ENCODE measurements around the gene LAD1.

Gene LAD1

DNA sequence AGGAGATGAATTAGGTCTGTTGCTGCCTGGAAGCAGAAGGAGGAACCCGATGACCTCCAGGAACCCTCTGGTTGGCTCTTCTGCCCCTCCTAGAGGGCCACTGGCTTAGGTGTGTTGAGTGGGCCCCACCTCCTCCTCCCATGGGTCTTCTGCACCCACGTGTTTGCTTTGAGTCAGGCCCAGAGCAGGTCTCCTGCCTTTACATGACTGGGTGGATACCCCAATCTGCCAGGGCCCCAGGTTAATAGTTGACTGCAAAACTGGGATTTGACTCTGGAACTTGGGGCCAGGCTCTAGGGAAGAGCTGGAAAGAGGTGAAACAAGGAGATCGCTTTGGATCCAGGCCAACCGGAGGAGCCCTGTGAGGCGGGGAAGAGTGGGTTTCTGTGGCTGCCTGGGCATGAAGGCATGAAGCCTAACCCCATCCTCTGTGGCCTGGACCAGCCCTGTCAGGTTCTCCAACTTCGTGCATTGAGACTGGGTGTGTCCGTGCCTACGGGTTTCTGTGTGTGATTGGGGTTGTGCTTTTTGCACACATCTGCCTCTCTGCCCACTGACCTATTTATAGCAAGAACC, 7.8 kb upstream of the LAD1 start:
- no peak for DNase-seq (ENCODE audit: insufficient read length, low spot score)
- no peak for FAIRE-seq
- no peak for TF ChIP-seq POLR2A (IDR thresholded peaks at IDR 0.05; ENCODE audit: low read depth, low read length)

DNA sequence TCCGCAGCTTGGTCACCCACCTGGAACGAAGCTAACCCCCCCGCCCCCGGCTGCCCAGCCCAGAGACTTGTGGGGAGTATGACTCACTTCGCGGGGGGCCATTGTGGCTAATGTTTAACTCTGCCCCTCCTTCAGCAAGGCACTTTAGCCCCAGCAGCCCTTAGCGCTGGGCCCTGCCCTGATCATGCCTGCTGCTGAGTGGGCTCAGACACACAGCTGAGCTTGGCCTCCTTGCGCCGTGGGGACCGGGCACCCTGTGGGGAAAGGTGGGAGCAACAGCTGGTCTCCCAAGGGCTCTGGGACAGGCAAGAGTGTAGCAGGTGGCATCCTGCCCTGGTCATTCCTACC, 6.3 kb upstream of the LAD1 start:
- no peak for DNase-seq (ENCODE audit: insufficient read length, low spot score)
- FAIRE-seq = no peak
- no peak for TF ChIP-seq POLR2A (IDR thresholded peaks at IDR 0.05; ENCODE audit: low read depth, low read length)

DNA sequence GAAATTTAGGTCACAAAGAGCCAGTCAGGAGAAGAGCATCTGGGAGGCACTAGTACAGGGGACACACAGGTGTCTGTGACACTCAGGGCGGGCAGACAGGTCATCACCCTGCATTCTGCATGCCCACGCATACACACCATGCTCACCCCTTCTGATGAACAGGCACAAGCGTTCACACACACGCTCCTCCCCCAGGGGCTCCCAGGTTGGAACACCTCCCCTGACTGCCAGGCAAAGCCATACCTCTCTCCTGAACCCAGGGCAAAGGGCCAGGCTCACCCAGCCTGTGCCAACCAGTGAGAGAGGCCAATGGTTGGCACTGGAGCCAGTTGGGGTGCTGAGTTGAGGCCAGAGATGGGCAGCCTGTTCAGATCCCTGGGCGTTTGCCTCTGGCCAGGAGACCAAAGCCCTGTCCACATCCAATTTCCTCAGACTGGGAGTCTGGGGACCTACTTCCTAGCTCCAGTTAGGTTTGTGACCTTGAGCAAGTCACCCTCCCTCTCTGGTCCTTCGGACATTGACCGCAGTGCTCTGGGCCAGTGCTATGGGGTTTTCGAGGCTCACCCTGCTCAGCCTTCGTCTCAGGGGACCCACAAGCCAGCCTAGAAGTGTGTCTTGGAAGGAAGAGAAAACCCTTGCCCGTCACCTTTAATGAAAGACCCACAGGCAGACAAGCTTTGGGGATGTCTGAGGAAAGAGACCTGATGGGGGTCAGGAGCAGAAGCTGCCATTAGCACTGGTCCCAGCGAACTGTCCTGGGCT, 5.8 kb upstream of the LAD1 start:
- no peak for FAIRE-seq
- no peak for TF ChIP-seq POLR2A (IDR thresholded peaks at IDR 0.05; ENCODE audit: low read depth, low read length)
- DNase-seq (ENCODE audit: insufficient read length, low spot score) = no peak

DNA sequence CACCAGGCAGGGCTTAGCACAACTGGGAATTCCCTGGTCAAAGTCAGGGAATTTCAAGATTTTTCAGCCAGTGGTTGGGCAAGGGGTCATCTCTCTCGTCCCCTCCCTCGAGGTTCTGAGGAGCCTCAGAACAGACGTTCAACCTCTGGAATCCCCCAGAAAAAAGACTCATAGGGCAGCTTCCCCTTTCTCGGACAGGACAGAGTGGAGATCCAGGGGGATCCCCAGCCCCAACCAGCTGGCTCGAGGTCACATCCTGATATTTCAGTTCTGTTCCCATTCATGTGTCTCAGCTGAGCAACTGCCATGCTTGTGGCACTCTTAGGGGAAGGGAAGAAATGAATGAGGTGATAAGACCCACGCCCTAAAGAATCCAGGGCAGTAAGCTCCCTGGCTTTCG, 4.9 kb upstream of the LAD1 start:
- DNase-seq (ENCODE audit: insufficient read length, low spot score) (no peak), FAIRE-seq (no peak)

DNA sequence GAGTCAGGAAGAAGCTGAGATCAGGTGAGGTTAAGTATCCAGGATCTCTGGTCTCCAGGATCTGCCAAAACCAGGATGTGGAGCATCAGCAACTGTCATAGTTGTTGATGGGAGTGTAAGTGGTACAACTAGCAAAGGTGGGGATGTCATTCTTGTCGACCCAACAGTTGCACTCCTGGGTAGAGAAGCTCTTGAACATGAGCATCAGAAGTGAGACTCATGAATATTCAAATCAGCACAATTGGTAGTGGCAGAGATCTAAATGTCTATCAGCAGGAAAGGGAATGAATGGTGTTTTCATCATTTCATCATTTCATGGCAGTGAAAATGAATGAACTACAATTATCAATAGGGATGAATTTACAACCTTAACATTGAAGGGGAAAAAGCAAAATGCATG, 4.2 kb upstream of the LAD1 start:
- FAIRE-seq (no peak), DNase-seq (ENCODE audit: insufficient read length, low spot score) (no peak)
- TF ChIP-seq POLR2A (IDR thresholded peaks at IDR 0.05; ENCODE audit: low read depth, low read length) = no peak

More for the DNA sequence above, 4.9 kb upstream of the LAD1 start:
- TF ChIP-seq POLR2A (IDR thresholded peaks at IDR 0.05; ENCODE audit: low read depth, low read length) = no peak

DNA sequence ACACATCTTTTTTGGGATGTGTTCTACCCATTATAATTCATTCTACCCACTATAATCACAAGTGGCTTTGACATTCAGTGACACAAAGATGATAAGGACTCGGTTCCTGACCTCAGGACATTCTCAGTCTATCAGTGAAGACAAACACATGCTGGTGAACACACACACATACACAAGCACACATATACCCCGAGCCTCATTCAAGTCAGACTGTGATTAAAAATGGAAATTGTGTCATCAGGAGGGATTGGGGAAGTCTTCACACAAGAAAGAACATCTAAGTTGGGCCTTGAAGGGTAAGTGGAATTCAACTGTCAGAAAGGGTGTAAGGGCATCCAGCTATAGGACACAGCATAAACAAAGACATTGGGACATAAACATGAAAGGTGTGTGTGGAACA, 2.6 kb upstream of the LAD1 start:
- FAIRE-seq (no peak), DNase-seq (ENCODE audit: insufficient read length, low spot score) (no peak)
- no peak for TF ChIP-seq POLR2A (IDR thresholded peaks at IDR 0.05; ENCODE audit: low read depth, low read length)

DNA sequence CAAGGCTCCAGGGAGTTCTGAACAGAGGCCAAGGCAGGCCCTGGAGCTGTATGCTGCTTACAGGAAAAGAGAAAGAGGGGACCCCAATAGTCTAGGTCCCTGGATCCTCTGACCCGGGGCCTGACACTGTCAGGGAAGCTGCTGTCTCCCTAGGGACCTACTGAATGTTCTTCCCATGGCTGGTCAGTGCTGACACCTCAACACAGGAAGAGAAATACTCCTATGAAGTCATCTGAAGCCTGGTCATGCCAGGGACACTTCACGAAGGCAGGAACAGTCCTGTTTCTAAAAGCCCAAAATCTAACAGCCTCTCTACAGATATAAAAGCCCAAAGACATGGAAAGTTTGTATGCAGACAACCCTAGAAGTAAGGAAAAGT, 1.7 kb upstream of the LAD1 start:
- DNase-seq (ENCODE audit: insufficient read length, low spot score) (no peak), FAIRE-seq (no peak)
- TF ChIP-seq POLR2A (IDR thresholded peaks at IDR 0.05; ENCODE audit: low read depth, low read length) = no peak

DNA sequence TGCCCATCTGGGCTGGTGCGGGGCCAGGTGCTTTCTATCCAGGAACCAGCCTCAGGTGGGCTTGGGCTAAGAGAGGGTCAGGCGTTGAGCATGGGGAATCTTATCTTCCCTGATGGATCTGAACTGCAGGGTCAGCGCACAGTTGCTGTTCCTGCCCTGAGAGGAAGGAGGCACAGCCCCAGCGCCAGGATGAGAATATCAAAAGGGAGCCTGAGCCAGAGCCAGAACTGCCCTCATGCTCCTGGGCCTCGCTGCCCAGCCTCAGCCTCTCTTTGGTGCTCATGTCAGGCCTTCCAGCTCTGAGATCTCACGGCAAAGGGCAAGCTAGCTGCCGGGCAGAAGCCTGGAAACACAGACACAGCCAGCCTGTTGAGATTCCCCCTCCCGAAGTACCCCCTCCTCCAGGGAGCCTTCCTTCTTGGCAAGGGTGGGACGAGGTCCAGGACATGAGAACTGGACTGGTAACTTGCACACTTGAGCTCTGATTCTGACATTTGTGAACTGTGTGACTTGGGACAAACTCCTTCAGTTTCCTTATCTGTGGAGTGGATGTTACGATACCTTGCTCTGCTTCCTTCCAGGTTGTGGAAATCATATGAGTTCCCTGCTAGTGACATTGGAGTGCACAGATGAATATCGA, 1.2 kb upstream of the LAD1 start:
- TF ChIP-seq POLR2A (IDR thresholded peaks at IDR 0.05; ENCODE audit: low read depth, low read length) = no peak

DNA sequence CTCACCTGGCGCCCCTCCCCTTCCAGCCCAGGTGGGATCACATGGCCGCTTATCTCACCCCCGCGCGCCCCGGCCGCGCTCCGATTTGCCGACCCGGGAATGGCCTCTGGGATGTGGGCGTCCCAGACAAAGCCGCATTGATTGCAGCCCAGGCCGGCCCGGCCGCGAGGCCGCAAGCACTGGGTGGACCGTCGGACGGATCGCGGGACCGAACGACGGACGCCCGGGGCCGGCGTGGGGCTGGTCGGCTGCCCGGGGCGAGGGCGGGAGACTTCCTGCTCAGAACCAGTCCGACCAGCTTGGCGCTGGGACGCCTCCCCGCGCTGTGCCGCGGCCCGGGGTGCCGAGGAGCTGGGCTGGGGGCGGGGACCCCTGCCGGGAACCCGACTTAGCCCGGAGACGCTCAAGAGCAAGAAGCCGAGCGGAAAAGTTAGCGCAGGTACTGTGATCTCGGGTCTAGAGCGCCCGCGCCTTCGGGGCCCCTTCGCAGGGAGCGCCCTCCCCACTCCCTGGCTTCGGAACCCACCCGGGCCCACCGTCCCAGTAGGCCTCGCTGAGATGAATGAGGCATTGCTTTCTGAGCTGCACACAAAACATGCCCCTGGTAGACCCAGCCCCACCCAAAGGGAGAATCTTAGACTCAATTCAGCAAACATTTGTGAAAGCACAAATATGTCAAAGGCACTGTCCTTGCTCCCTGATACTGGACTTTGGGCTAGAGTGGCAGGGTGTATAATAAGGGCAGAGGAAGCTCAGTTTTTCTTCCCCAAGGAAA, 415 bp upstream of the LAD1 start:
- no peak for TF ChIP-seq POLR2A (IDR thresholded peaks at IDR 0.05; ENCODE audit: low read depth, low read length)
- no peak for DNase-seq (ENCODE audit: insufficient read length, low spot score)
- no peak for FAIRE-seq

More for the DNA sequence above, 1.2 kb upstream of the LAD1 start:
- FAIRE-seq = no peak
- no peak for DNase-seq (ENCODE audit: insufficient read length, low spot score)

DNA sequence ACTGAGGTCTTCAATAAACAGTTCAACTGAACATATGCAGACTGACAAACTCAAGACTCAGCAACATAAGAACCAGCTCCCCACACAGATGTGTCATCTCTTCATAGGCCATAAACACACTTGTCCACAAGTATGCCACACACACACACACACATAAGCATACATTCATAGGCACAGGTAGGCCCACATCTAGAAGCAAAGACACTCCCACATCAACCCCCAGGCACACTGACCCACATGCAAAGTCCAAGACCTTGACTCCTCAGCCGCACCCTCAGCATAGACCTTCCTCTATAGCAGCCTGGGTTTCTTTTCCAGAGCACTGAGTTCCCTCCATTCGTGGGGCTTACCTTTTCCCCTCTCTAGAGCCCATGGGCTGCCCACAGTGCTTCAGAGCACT, 1.4 kb downstream of the LAD1 start:
- no peak for TF ChIP-seq POLR2A (IDR thresholded peaks at IDR 0.05; ENCODE audit: low read depth, low read length)
- FAIRE-seq (no peak), DNase-seq (ENCODE audit: insufficient read length, low spot score) (no peak)

DNA sequence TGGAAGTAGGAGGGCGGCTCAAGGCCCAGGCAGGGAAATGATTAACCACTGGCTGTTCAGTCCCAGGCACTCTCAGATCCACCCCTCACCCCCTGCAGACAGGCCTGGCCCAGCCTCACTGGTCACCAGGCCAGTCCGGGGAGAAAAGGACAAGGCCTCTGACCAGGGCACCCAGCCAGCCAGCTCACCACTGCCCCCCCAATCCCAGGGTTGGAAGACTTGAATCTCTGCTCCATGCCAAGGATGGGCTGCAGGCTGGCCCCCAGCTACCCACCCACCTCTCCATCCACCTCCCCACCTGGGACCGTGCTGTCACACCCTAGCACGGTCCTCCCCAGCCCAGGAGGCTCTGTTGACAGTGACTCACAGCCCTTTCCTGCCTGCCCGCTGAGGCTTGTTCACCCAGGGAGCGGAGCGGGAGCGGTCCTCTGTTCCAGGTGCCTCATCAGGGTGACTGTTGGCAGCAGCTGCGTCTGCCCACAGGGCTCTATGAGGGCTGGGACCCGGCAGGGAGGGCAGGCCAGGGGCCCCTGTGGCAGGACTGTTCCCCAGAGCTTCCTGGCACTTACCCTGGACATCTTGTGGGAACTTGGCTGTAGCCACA, 2.2 kb downstream of the LAD1 start:
- TF ChIP-seq POLR2A (IDR thresholded peaks at IDR 0.05; ENCODE audit: low read depth, low read length) = no peak
- DNase-seq (ENCODE audit: insufficient read length, low spot score) (peak; percentile 60), FAIRE-seq (no peak)

DNA sequence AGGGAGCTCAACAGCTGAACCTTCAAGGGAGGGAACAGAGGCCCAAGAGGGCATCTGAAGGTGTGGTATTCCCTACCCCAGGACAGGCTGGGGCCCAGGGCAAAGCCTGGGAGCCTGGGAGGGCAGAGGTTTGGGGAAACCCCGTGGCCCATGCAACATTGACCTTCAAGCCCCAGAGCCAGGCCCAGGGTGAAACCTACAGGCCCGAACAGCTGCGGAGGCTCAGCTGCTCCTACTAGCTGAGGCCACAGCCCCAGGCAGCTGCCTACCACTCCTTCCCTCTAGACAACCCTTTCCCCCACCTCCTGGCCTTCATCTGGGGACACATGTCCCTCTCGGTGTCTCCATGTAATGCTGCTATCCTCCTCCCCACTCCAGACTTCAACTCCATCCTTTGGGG, 3.2 kb downstream of the LAD1 start:
- no peak for FAIRE-seq

DNA sequence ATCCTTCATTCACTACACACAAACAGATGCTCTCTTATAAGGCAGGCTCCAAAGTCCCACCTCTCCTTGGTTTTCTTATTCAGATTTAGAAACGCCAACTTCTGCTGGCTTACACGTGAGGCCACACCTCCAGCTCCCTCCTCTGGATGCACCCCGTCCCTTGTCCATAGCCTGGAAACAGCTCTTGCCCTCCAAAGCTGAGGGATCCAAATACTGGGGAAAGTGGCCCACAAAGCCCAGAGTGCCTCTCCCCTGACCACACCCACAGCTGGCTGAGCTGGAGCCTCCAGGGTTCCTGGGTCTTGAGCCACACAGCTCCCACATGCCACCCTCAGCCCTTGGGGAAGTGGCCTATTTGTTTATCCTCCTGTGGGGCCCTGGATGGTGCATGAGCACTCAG, 4.5 kb downstream of the LAD1 start:
- DNase-seq (ENCODE audit: insufficient read length, low spot score) = no peak
- no peak for FAIRE-seq
- no peak for TF ChIP-seq POLR2A (IDR thresholded peaks at IDR 0.05; ENCODE audit: low read depth, low read length)

More for the DNA sequence above, 3.2 kb downstream of the LAD1 start:
- TF ChIP-seq POLR2A (IDR thresholded peaks at IDR 0.05; ENCODE audit: low read depth, low read length) = no peak
- DNase-seq (ENCODE audit: insufficient read length, low spot score) = no peak

DNA sequence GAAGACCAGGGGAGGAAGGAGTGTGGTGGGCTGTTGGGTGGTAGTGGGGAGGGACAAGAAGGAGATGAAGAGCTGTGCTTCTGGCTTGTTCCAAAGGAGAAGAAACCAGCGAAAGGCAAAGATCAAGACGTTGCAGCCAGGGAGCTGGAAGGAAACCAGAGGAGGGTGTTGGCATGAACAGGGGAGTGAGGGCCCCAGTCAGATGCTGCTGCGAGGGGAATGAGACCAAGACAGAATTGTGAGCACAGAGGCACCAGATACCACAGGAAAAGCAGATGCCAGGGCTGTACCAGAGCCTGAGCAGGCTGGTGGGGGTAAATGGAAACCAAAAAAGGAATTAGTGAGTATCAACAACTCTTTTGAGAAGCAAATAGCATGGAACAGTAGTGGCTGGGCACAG, 6.0 kb downstream of the LAD1 start:
- DNase-seq (ENCODE audit: insufficient read length, low spot score) (no peak), FAIRE-seq (no peak)
- TF ChIP-seq POLR2A (IDR thresholded peaks at IDR 0.05; ENCODE audit: low read depth, low read length) = no peak

Data from H54 (cell line).